IPS-NIHi7 (cell line): ENCODE measurements around the gene TNFSF9.
"Not testable (repeated sequence)": the region's sequence is repeated elsewhere in the genome, so short reads cannot be mapped to it uniquely, and the experiment has no call there.

Source experiments
- DNase-seq: peaks from one replicate; pipeline ENCODE4 v3.0.0; 2012; ENCODE audit warnings: mixed read lengths; ENCODE audit errors: extremely low spot score

The TNFSF9 gene

GRCh38 chr19:6508028-6508771 is 22.6 kb upstream of the TNFSF9 start:
- not testable (repeated sequence) for DNase-seq

GRCh38 chr19:6509118-6509971 is 21.5 kb upstream of the TNFSF9 start:
- DNase-seq: no peak

GRCh38 chr19:6510618-6511017 is 20.2 kb upstream of the TNFSF9 start:
- no peak for DNase-seq

GRCh38 chr19:6514089-6514488 is 16.7 kb upstream of the TNFSF9 start:
- no peak for DNase-seq

GRCh38 chr19:6514926-6515544 is 15.8 kb upstream of the TNFSF9 start:
- DNase-seq: no peak

GRCh38 chr19:6516018-6516658 is 14.7 kb upstream of the TNFSF9 start:
- peak; percentile 99 for DNase-seq

- DNase-seq: peak; percentile 92
These were observed 14.1 kb upstream of the TNFSF9 start for GRCh38 chr19:6516659-6517291.

GRCh38 chr19:6518145-6518911 is 12.5 kb upstream of the TNFSF9 start:
- DNase-seq: no peak

- no peak for DNase-seq
These were observed 11.5 kb upstream of the TNFSF9 start for GRCh38 chr19:6519289-6519688.

GRCh38 chr19:6521718-6522646 is 8.8 kb upstream of the TNFSF9 start:
- no peak for DNase-seq

- no peak for DNase-seq
These were observed 8.1 kb upstream of the TNFSF9 start for GRCh38 chr19:6522712-6523111.

- DNase-seq: no peak
These were observed 6.5 kb upstream of the TNFSF9 start for GRCh38 chr19:6524311-6524710.

- DNase-seq: no peak
These were observed 2.8 kb upstream of the TNFSF9 start for GRCh38 chr19:6527893-6528543.

- no peak for DNase-seq
These were observed 2.2 kb upstream of the TNFSF9 start for GRCh38 chr19:6528544-6529121.

GRCh38 chr19:6529351-6529750 is 1.5 kb upstream of the TNFSF9 start:
- no peak for DNase-seq

- no peak for DNase-seq
These were observed 865 bp upstream of the TNFSF9 start for GRCh38 chr19:6529937-6530385.

GRCh38 chr19:6531163-6531955 is 533 bp downstream of the TNFSF9 start:
- no peak for DNase-seq

- no peak for DNase-seq
These were observed 1.1 kb downstream of the TNFSF9 start for GRCh38 chr19:6531956-6532243.
